Activated T-cell treated with anti-CD3 and anti-CD28 coated beads, Interleukin-2, amount 50 U/mL, for 72 hours (primary cell): ENCODE results near the gene UNC93A. TPM values are rescaled to one million over a fixed set of nuclear protein-coding genes. Genes with fewer than 3 reads are reported as not detected.

ENCODE experiments used
- ATAC-seq, 2 donors: fragments of 150-1000 bp; cut with Tn5 transposase; replicated peaks in 1 of 2; 2 replicates each; pipeline ENCODE4 v1.10.0; 2021; ENCODE audit warnings: moderate library complexity in 2 of 2, mild to moderate bottlenecking in 1 of 2
- DNase-seq, 2 donors: peaks; one replicate each; pipeline ENCODE4 v3.0.0; 2021 to 2022; ENCODE audit warnings: mixed read lengths in 1 of 2
- H3K27ac Mint-ChIP-seq: one replicate; pipeline ENCODE4 v1.8.0; 2022; ENCODE audit warnings: mild to moderate bottlenecking, moderate library complexity, mixed read lengths
- H3K27me3 Mint-ChIP-seq: one replicate; pipeline ENCODE4 v1.8.0; 2022; ENCODE audit warnings: low read depth, mixed read lengths
- H3K36me3 Mint-ChIP-seq, 2 donors: one replicate each; pipeline ENCODE4 v1.8.0; 2022; ENCODE audit warnings: mixed read lengths in 2 of 2, mild to moderate bottlenecking in 1 of 2; ENCODE audit not compliant: insufficient read depth in 2 of 2
- H3K4me1 Mint-ChIP-seq: one replicate; pipeline ENCODE4 v1.8.0; 2022; ENCODE audit warnings: low read depth, mixed read lengths
- H3K4me3 Mint-ChIP-seq, 2 donors: one replicate each; pipeline ENCODE4 v1.8.0; 2022; ENCODE audit warnings: mild to moderate bottlenecking in 2 of 2, mixed read lengths in 2 of 2, moderate library complexity in 2 of 2
- H3K9me3 Mint-ChIP-seq, 2 donors: one replicate each; pipeline ENCODE4 v1.8.0; 2022; ENCODE audit warnings: mixed read lengths in 2 of 2
- total RNA-seq, 2 donors: library from RNA; stranded (reverse); gene quantifications; one replicate each; pipeline ENCODE4 v1.2.3, GENCODE V29; 2022

UNC93A gene
- total RNA-seq, 2 donors from 2014 or later: not detected

DNA sequence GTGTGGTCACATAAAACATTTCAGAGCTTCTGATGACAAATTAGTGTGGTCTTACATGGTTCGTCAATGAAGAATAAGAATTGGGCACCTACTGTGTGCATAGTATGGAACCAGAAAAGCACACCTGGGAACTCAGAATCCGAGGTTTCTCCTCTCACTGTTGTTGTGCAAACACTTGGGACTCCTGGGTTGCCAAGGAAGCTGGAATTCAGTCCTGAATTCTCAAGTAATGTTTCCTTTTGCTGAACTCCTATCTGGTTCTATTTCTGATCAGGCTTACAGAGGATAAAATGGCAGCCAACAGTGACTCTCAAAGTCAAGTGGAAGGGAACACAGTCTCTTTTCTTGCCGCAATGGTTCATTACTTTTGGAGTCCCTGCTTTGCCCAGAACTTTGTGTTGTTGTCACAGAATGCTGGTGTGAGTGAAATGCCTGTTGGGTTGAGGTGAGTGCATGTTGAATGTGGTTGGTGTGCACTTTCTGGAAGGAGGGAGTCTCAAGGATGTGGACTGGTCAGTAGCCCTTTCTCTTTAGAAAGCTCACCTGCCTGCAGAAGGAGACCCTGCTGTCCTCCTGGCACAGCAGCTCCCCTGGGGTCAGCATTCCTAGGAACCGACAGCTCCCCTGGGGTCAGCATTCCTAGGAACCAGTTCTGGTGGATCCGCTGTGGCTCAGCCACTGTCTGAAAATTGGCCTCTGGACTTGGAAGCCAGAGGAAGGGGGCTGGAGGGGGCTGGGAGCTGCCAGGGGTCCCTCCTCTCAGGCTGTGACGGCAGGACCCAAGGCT is 1.4 kb downstream of the UNC93A start:
- no peak overlapping the region for H3K4me3 Mint-ChIP-seq
- H3K36me3 Mint-ChIP-seq: no peaks in the 10 kb centered on the region
- no peak for ATAC-seq
- no peak overlapping the region for H3K27ac Mint-ChIP-seq
- no peak for DNase-seq
- H3K4me1 Mint-ChIP-seq: peaks cover 8% of the 10 kb centered on the region
- H3K27me3 Mint-ChIP-seq: peaks cover 17% of the 10 kb centered on the region
- no peaks in the 10 kb centered on the region for H3K9me3 Mint-ChIP-seq

DNA sequence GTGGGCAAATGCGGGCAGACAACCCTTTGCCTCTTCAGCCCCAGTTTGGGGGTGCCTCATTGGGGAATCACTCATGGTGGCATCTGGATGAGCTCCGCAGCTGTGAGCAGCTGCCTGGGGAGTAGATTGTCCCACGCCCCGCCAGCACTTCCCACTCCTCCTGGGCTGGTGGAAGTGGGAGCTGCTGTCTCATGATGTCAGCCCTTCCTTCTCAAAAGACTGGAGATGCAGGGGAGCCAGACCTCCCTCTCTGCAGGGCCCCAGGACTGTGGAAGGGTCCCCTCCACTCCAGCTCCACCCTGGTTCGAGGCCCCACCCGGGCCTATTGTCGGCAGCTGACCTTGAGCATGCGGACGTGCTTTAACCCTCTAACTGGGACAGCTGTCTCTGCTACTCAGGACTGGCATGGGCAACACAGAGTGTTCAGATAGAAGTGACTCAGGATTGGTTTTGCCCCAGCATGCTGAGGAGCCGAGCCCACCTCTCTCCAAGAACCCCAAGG is 2.0 kb downstream of the UNC93A start:
- peaks cover 22% of the 10 kb centered on the region for H3K27me3 Mint-ChIP-seq
- H3K27ac Mint-ChIP-seq: no peak overlapping the region
- no peaks in the 10 kb centered on the region for H3K9me3 Mint-ChIP-seq
- no peaks in the 10 kb centered on the region for H3K36me3 Mint-ChIP-seq
- H3K4me3 Mint-ChIP-seq: no peak overlapping the region
- peaks cover 8% of the 10 kb centered on the region for H3K4me1 Mint-ChIP-seq
- ATAC-seq: no peak
- no peak for DNase-seq

DNA sequence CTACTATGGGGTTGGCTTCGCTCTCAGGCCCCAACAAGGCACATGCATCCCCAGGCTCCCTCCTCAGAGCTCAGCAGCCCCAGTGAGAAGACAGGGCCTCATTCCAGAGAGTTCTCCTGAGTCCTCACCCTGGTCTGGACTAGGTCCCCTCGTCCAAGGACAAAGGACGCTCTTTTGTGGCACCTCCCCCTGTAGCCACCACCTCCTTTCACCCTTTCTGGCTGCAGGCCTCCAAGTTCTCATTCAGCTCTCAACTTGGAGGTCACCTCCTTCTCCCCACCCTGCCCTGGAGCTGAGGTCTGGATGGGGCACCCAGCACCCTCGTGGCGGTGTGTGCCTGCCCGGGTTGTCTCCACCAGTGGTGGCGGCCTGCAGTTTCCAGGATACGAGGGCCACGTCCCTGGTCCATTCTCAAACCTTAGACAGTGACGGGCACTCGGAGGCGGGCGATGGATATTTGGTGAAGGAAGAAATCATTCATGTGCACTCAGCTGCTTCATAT is 2.5 kb downstream of the UNC93A start:
- H3K4me1 Mint-ChIP-seq: peaks cover 8% of the 10 kb centered on the region
- no peak for ATAC-seq
- no peak for DNase-seq
- no peak overlapping the region for H3K27ac Mint-ChIP-seq
- peaks cover 26% of the 10 kb centered on the region for H3K27me3 Mint-ChIP-seq
- no peaks in the 10 kb centered on the region for H3K9me3 Mint-ChIP-seq
- no peak overlapping the region for H3K4me3 Mint-ChIP-seq
- H3K36me3 Mint-ChIP-seq: no peaks in the 10 kb centered on the region

DNA sequence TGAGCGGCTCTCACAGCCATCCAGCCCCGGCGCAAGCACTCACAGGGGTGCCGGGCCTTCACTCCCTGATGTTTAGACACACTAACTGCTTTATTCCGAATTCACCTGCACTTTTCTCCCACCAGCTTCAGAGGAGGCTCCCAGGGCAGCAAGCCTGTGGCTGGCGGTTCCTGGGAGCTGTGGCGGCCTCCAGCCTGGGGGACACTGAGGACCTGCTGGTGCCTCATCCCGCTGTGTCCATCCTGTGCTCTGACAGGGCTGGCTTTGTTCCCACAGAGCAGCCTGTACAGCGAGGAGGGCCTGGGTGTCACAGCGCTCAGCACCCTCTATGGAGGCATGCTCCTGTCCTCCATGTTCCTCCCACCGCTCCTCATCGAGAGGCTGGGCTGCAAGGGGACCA is 3.1 kb downstream of the UNC93A start:
- H3K9me3 Mint-ChIP-seq: no peaks in the 10 kb centered on the region
- no peaks in the 10 kb centered on the region for H3K36me3 Mint-ChIP-seq
- H3K4me3 Mint-ChIP-seq: no peak overlapping the region
- peaks cover 8% of the 10 kb centered on the region for H3K4me1 Mint-ChIP-seq
- H3K27me3 Mint-ChIP-seq: peaks cover 22% of the 10 kb centered on the region
- DNase-seq (no peak), ATAC-seq (no peak)
- H3K27ac Mint-ChIP-seq: no peak overlapping the region

DNA sequence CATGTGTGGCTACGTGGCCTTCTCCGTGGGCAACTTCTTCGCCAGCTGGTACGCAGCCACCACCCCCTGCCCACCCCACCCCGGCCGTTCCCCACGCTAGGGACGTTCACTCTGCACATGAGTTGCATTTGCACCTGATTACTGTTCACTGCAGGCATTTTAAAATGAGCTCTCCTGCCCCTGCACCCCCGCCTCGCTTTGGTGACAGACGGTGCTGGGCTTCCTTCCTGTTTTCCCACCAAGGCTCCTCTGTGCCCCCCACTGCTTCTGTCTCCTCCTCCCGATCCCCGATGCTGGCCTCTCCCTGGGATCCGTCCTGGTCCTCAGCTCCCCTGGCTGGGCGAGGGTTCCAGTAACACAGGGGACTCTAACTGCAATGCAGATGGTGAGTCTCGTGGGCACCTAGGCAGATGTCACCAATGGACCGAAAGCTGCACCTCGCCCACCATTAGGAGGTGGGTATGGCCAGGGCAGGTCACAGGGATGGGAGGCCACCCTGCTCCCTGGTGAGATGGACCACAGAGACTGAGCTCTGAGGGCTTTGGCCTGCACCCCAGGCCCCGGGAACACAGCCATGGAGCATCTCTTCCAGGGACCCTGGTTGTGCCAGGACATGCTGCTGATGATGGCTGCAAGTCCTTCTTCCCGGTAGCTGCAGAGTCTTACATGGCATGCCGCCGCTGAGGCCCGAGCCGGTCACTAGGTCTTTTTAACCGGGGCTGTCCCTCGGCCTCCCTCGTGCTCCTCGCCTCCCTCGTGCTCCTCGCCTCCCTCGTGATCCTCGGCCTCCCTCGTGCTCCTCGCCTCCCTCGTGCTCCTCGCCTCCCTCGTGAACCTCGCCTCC is 3.8 kb downstream of the UNC93A start:
- Mint-ChIP-seq H3K4me3 (no peak overlapping the region), H3K27me3 (peaks cover 20% of the 10 kb centered on the region), H3K4me1 (peaks cover 8% of the 10 kb centered on the region), H3K36me3 (no peaks in the 10 kb centered on the region), H3K27ac (no peak overlapping the region), H3K9me3 (no peaks in the 10 kb centered on the region)
- ATAC-seq (no peak), DNase-seq (no peak)

DNA sequence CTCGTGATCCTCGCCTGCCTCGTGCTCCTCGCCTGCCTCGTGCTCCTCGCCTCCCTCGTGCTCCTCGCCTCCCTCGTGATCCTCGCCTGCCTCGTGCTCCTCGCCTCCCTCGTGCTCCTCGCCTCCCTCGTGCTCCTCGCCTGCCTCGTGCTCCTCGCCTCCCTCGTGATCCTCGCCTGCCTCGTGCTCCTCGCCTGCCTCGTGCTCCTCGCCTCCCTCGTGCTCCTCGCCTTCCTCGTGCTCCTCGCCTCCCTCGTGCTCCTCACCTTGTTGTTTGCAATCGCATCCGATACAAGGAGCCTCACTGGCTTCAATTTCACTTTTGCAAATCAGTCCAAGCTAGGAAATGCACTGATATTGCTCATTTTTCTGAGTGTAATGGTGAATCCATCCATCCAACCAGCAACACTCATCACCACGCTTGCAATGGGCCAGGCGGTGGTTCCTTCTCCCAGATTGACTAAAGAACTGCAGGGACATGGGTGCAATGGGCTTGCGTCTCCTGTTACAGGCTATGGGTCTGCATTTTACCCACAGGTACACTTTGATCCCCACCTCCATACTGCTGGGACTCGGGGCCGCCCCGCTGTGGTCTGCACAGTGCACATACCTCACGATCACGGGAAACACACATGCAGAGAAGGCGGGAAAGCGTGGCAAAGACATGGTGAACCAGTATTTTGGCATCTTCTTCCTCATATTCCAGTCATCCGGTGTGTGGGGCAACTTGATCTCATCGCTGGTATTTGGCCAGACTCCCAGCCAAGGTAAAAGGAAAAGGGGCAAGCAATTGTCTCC is 4.6 kb downstream of the UNC93A start:
- H3K27me3 Mint-ChIP-seq: peaks cover 20% of the 10 kb centered on the region
- no peaks in the 10 kb centered on the region for H3K9me3 Mint-ChIP-seq
- H3K4me1 Mint-ChIP-seq: peaks cover 8% of the 10 kb centered on the region
- H3K36me3 Mint-ChIP-seq: no peaks in the 10 kb centered on the region
- H3K4me3 Mint-ChIP-seq: no peak overlapping the region
- no peak overlapping the region for H3K27ac Mint-ChIP-seq
- DNase-seq: no peak
- ATAC-seq: no peak

DNA sequence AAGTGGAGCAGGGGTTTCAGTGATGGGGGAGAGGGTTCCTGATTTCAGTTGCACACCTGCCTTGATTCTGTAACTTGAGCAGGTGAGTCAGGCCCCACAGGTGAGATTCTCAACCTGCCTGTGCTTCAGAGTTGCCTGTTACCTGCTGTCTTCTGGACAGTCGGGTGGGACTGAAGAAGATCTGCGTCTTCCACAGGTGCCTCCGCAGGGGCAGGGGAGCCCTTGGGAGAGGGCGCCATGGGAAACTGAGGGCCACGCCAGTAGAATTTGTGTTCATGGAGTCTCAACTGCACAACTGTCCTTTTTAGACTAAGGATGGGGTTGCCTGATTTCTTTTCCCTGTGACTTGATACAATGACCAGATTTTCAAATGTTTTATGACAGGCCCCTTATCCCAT is 5.2 kb downstream of the UNC93A start:
- DNase-seq (no peak), ATAC-seq (no peak)
- Mint-ChIP-seq H3K4me3 (no peak overlapping the region), H3K27ac (no peak overlapping the region), H3K27me3 (peaks cover 20% of the 10 kb centered on the region), H3K9me3 (no peaks in the 10 kb centered on the region), H3K4me1 (peaks cover 8% of the 10 kb centered on the region), H3K36me3 (no peaks in the 10 kb centered on the region)

DNA sequence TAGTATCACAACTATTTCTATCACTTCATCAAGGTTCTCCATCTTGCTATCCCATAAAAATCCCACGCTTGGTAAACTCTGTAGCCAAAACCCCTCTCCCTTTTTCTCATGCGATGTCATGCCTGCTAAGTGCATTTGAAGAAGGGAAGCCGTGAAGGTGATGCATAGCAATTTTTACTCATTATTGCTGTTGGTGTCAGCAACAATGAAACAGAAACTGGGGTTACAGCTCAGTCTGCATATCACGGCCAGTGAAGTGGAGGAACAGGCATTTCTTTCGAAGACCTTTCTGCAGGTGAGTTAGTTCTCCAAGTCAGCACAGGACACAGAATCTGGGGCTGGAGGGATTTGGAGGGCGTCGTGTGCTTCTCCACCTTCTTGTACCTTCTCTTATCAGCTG is 5.8 kb downstream of the UNC93A start:
- H3K4me1 Mint-ChIP-seq: peaks cover 8% of the 10 kb centered on the region
- no peaks in the 10 kb centered on the region for H3K9me3 Mint-ChIP-seq
- H3K27me3 Mint-ChIP-seq: peaks cover 24% of the 10 kb centered on the region
- H3K4me3 Mint-ChIP-seq: no peak overlapping the region
- ATAC-seq (peak; percentile 37 to 66), DNase-seq (peak in 1 of 2 donors; percentile 4)
- H3K27ac Mint-ChIP-seq: no peak overlapping the region
- no peaks in the 10 kb centered on the region for H3K36me3 Mint-ChIP-seq

DNA sequence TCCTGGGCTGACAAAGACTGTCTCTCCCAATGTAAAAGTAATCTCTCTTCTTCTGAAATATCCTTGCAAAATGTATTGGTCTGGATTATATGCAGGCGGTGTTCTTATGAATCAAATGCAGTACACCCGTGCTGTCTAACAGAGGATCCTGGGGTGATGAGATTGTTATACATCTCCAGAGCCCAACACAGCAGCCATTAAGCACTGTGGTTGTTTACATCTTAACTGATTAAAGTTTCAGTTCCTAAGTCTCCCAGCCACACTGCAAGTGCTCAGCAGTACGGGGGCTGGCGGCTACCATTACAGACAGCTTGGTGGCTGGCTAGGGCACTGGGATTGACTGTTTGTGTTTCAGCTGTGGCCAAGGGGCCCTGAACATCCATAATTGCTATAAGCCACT is 7.0 kb downstream of the UNC93A start:
- Mint-ChIP-seq H3K27ac (no peak overlapping the region), H3K4me3 (no peak overlapping the region), H3K9me3 (no peaks in the 10 kb centered on the region), H3K36me3 (no peaks in the 10 kb centered on the region), H3K27me3 (peaks cover 29% of the 10 kb centered on the region), H3K4me1 (peaks cover 8% of the 10 kb centered on the region)
- no peak for ATAC-seq
- DNase-seq: no peak

DNA sequence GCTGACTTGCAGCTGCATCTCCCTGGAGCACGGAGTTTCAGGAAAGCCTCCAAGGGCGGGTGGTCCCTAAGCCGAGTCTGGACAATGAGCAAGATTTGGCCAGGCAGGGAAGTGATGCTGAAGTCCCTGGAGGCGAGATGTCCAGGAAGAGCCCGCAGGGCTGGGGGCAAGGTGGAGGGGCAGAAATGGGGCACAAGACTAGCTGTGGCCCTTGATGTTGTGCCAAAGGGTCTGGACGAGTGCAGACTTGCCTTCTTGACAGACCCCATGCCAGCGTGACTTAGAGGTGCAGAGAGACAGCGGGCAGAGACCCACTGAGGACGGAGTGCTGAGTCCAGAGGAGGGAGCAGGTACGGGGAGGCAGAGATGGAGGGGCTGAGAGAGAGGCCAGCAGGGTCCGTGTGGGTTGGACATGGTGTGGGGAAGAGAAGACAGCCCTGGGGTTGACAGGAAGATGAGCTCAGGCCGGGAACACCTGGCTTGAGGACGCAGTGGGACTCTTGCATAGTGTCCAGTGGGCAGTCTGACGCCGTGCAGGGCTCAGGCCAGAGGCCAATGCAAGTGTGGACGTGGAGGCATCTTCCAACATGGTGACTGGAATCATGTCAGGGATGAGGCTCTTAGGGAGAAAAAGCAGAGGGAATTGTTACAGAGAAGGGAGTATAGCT is 8.7 kb downstream of the UNC93A start:
- Mint-ChIP-seq H3K4me3 (no peak overlapping the region), H3K9me3 (no peaks in the 10 kb centered on the region), H3K27me3 (peaks cover 29% of the 10 kb centered on the region), H3K36me3 (no peaks in the 10 kb centered on the region), H3K4me1 (peaks cover 8% of the 10 kb centered on the region), H3K27ac (no peak overlapping the region)
- ATAC-seq: no peak
- no peak for DNase-seq

DNA sequence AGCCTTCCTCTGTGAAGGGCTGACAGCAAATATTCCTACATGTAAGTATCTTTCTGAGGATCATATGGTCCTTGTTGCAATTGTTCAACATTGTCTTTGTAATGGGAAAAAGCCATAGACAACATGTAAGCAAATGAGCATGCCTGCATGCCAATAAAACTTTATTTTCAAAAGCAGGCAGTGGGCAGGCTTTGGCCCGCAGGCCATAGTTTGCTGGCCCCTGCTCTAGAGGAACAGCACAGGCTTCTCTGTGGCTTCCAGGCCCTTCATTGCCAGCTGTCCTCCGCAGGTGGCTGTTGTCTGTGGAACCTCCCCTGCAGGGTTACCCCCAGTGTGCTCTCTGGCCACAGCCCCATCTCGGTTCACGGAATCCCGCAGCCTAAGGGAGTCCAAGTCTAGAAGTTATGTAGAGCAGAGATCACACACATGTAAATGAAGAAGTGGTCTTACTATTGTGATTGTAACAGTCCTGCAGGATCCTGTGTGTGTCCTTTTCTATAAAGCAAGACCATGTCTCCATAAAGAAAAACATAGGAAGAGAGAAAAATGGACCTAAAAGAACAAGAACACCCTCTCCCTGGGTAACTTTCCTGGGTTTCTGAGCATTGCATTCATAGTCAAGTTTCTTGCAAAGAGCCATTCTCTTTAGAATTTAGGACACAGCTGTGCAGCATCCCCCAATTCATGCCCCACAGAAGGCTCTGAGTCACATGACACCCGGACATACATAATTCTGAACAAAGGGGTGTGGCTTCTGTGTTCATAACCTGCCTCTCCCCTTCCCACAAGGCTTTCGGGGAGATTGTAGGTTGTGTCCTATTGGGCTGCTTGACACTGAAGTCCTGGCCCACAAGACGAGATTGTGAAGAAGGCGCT is 10.0 kb downstream of the UNC93A start:
- H3K27me3 Mint-ChIP-seq: peaks cover 24% of the 10 kb centered on the region
- H3K27ac Mint-ChIP-seq: no peak overlapping the region
- H3K36me3 Mint-ChIP-seq: no peaks in the 10 kb centered on the region
- no peaks in the 10 kb centered on the region for H3K9me3 Mint-ChIP-seq
- ATAC-seq (no peak), DNase-seq (no peak)
- H3K4me1 Mint-ChIP-seq: peaks cover 8% of the 10 kb centered on the region
- H3K4me3 Mint-ChIP-seq: no peak overlapping the region

DNA sequence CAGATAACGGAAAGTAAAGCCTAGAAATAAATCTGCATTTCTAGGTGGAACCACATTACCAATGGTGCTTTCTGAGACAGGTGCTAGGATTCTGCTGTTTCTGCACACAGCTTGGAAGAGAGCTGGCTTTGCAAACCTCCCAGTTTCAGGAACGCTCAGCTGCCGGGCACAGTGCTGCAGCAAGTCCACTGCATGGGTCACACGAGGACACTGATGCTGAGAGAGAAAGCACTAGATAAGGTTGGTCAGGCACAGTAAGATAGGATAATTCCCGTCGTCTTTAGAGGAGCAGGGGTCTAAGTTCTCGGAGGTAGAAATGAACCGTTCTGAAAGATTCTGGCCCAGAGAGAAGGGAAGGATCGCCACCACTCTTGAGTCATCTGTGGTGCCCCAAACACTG is 11.0 kb downstream of the UNC93A start:
- ATAC-seq (no peak), DNase-seq (no peak)
- H3K27me3 Mint-ChIP-seq: peaks cover 18% of the 10 kb centered on the region
- H3K4me3 Mint-ChIP-seq: no peak overlapping the region
- H3K36me3 Mint-ChIP-seq: no peaks in the 10 kb centered on the region
- peaks cover 2% of the 10 kb centered on the region for H3K4me1 Mint-ChIP-seq
- no peak overlapping the region for H3K27ac Mint-ChIP-seq
- H3K9me3 Mint-ChIP-seq: no peaks in the 10 kb centered on the region
